ENCODE results near the gene TSPEAR. TPM values are rescaled to one million over a fixed set of nuclear protein-coding genes. Genes with fewer than 3 reads are reported as not detected.

The TSPEAR gene
- total and polyA plus RNA-seq, 2 of the 13 experiments (the other 11 are each of a cell fraction or from before 2014, with no cell fraction given): 0.07 to 0.32 TPM

DNA sequence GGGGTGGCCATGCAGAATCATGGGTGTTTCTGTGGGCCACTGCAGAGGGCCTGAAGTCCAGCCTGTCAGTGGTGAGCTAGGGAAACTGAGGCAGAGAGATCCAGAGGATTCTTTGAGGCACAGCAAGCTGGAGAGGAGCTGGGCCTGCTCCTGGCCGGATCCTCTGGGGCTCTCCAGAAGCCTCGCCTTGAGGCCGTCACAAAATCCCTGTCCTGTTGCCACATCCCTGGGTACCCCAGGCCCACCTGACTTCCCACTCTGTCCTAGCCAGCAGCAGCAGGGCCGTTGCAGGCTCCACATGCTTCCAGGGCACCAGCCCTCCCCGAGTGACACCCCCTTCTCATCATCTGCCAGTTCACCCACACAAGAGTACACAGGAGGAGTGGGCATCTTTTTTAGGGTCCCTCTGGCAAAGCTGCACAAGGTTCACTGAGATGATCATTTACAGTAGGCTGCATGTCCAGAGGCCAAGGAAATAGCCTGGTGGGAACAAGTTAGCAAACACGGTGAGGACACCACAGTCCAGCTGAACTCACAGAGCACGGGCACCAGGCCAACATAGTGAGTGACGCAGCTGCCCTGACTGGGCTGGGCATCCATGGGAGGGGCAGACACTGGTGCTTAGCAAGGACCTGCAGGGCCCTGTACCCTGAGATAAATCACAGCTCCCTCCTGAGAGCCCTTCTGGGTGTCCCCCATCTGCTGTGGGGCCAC, 25.1 kb upstream of the TSPEAR start (continued):
- TF ChIP-seq ZBTB33 (CRISPR knock-in tag; IDR thresholded peaks at IDR 0.05) (peak; percentile 36; the same call in 1 of the 2 replicates), HDAC2 (CRISPR knock-in tag; IDR thresholded peaks at IDR 0.05) (peak; percentile 73), BCL6 (CRISPR knock-in tag; IDR thresholded peaks at IDR 0.05) (peak; percentile 45; the same call in 1 of the 2 replicates), HMG20A (CRISPR knock-in tag; IDR thresholded peaks at IDR 0.05; ENCODE audit: borderline replicate concordance) (0 out of 2 replicates have a peak, but pooled peaks have one; percentile 48), ZNF792 (CRISPR knock-in tag; IDR thresholded peaks at IDR 0.05) (no peak), ZNF263 (CRISPR knock-in tag; IDR thresholded peaks at IDR 0.05) (no peak), PITX1 (CRISPR knock-in tag; IDR thresholded peaks at IDR 0.05) (0 out of 2 replicates have a peak, but pooled peaks have one; percentile 43), FOXC1 (CRISPR knock-in tag; IDR thresholded peaks at IDR 0.05; ENCODE audit: borderline replicate concordance) (no peak), MED8 (CRISPR knock-in tag; IDR thresholded peaks at IDR 0.05; ENCODE audit: insufficient replicate concordance) (no peak), HOXA5 (CRISPR knock-in tag; IDR thresholded peaks at IDR 0.05) (no peak), MAZ (IDR thresholded peaks at IDR 0.05; ENCODE audit: borderline replicate concordance, low read depth, low read length) (no peak), MAZ (CRISPR knock-in tag; IDR thresholded peaks at IDR 0.05; ENCODE audit: low read depth) (no peak), CCAR2 (optimal IDR thresholded peaks at IDR 0.05; ENCODE audit: low read depth, low read length) (no peak), RFX3 (CRISPR knock-in tag; IDR thresholded peaks at IDR 0.05) (no peak), HCFC1 (IDR thresholded peaks at IDR 0.05; ENCODE audit: low read depth, low read length) (no peak), GATAD2A (CRISPR knock-in tag; IDR thresholded peaks at IDR 0.05) (no peak)
- TF ChIP-seq, protein P1, sequence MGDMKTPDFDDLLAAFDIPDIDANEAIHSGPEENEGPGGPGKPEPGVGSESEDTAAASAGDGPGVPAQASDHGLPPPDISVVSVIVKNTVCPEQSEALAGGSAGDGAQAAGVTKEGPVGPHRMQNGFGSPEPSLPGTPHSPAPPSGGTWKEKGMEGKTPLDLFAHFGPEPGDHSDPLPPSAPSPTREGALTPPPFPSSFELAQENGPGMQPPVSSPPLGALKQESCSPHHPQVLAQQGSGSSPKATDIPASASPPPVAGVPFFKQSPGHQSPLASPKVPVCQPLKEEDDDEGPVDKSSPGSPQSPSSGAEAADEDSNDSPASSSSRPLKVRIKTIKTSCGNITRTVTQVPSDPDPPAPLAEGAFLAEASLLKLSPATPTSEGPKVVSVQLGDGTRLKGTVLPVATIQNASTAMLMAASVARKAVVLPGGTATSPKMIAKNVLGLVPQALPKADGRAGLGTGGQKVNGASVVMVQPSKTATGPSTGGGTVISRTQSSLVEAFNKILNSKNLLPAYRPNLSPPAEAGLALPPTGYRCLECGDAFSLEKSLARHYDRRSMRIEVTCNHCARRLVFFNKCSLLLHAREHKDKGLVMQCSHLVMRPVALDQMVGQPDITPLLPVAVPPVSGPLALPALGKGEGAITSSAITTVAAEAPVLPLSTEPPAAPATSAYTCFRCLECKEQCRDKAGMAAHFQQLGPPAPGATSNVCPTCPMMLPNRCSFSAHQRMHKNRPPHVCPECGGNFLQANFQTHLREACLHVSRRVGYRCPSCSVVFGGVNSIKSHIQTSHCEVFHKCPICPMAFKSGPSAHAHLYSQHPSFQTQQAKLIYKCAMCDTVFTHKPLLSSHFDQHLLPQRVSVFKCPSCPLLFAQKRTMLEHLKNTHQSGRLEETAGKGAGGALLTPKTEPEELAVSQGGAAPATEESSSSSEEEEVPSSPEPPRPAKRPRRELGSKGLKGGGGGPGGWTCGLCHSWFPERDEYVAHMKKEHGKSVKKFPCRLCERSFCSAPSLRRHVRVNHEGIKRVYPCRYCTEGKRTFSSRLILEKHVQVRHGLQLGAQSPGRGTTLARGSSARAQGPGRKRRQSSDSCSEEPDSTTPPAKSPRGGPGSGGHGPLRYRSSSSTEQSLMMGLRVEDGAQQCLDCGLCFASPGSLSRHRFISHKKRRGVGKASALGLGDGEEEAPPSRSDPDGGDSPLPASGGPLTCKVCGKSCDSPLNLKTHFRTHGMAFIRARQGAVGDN (CRISPR knock-in tag; IDR thresholded peaks at IDR 0.05): peak; percentile 63
- TF ChIP-seq, protein P2, sequence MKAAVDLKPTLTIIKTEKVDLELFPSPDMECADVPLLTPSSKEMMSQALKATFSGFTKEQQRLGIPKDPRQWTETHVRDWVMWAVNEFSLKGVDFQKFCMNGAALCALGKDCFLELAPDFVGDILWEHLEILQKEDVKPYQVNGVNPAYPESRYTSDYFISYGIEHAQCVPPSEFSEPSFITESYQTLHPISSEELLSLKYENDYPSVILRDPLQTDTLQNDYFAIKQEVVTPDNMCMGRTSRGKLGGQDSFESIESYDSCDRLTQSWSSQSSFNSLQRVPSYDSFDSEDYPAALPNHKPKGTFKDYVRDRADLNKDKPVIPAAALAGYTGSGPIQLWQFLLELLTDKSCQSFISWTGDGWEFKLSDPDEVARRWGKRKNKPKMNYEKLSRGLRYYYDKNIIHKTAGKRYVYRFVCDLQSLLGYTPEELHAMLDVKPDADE (CRISPR knock-in tag; IDR thresholded peaks at IDR 0.05): no peak
- TF ChIP-seq, protein P3, sequence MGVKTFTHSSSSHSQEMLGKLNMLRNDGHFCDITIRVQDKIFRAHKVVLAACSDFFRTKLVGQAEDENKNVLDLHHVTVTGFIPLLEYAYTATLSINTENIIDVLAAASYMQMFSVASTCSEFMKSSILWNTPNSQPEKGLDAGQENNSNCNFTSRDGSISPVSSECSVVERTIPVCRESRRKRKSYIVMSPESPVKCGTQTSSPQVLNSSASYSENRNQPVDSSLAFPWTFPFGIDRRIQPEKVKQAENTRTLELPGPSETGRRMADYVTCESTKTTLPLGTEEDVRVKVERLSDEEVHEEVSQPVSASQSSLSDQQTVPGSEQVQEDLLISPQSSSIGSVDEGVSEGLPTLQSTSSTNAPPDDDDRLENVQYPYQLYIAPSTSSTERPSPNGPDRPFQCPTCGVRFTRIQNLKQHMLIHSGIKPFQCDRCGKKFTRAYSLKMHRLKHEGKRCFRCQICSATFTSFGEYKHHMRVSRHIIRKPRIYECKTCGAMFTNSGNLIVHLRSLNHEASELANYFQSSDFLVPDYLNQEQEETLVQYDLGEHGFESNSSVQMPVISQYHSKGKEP (CRISPR knock-in tag; IDR thresholded peaks at IDR 0.05): no peak
- TF ChIP-seq, protein P4, sequence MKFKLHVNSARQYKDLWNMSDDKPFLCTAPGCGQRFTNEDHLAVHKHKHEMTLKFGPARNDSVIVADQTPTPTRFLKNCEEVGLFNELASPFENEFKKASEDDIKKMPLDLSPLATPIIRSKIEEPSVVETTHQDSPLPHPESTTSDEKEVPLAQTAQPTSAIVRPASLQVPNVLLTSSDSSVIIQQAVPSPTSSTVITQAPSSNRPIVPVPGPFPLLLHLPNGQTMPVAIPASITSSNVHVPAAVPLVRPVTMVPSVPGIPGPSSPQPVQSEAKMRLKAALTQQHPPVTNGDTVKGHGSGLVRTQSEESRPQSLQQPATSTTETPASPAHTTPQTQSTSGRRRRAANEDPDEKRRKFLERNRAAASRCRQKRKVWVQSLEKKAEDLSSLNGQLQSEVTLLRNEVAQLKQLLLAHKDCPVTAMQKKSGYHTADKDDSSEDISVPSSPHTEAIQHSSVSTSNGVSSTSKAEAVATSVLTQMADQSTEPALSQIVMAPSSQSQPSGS (CRISPR knock-in tag; IDR thresholded peaks at IDR 0.05): peak; percentile 27; the same call in 1 of the 2 replicates
